ENCODE measurements around the gene AIP. TPM values are rescaled to one million over a fixed set of nuclear protein-coding genes. Genes with fewer than 3 reads are reported as not detected.

AIP gene
- total and polyA plus RNA-seq, 9 of the 15 experiments (the other 6 are each of a cell fraction or from before 2014, with no cell fraction given) = 5.2 to 92.5 (median 52.7) TPM

- Histone ChIP-seq H3K4me1 (replicated peaks in 1 of 2; ENCODE audit: control insufficient read depth in 2 of 2, insufficient read depth in 2 of 2, low read length in 2 of 2) (peaks cover 0 to 73% of the 10 kb centered on the region in 2 experiments; a peak in 2 of 5 replicates), H2AFZ (ENCODE audit: low read depth, low read length) (no peak overlapping the region), H4K20me1 (replicated peaks; ENCODE audit: control insufficient read depth, insufficient read depth, low read length) (no peaks in the 10 kb centered on the region), H3K27me3 (ENCODE audit: control insufficient read depth in 2 of 2, insufficient read depth in 2 of 2, low read length in 2 of 2) (no peaks in the 10 kb centered on the region), H3K9ac (ENCODE audit: insufficient read depth in 1 of 2, low read depth in 2 of 2, low read length in 2 of 2) (peak overlapping the region in 1 of 2 experiments; percentile 86; a peak in 2 of 4 replicates), H3K4me2 (ENCODE audit: insufficient read depth, low read length) (no peak overlapping the region), H3K27ac (ENCODE audit: extremely low read depth, low read depth, low read length) (no peak overlapping the region), H3K9me3 (replicated peaks; ENCODE audit: control insufficient read depth, insufficient read depth, low read depth, low read length) (no peaks in the 10 kb centered on the region), H3K36me3 (ENCODE audit: control insufficient read depth, insufficient read depth, low read length) (peaks cover 92% of the 10 kb centered on the region; the same call in 2 of the 3 replicates), H3K9me1 (ENCODE audit: control insufficient read depth, insufficient read depth, low read length) (no peaks in the 10 kb centered on the region), H3K79me2 (ENCODE audit: control insufficient read depth, insufficient read depth, low read length) (0 out of 3 replicates have a peak, but pooled peaks cover 3% of the 10 kb centered on the region), H3K4me3 (no peak overlapping the region)
- in situ Hi-C loops (cut with MboI) = no loop called here
- ATAC-seq (no peak), FAIRE-seq (no peak), DNase-seq (ENCODE audit: extremely low read depth in 1 of 4, low spot score in 3 of 4) (no peak)
- BruUV-seq (replicated peaks) = no TSS peak
- intact Hi-C loops (cut with micrococcal nuclease) = no loop called here
- CTCF ChIA-PET (ENCODE audit: low intra/inter-chr PET ratio) = no interaction called here
- POLR2A ChIA-PET = interaction anchor here (0.6 to 1.4 kb wide), 7 partner anchors 9 to 592 kb away, joined by 3 to 5 read pairs (median 3); partner anchors contain the start of gene AIP
- 95% methylated on average over 17 of the region's 19 CpGs for WGBS (ENCODE audit: insufficient coverage, low coverage, missing lambda C conversion rate)
- no peak for TF ChIP-seq NCOA4 (IDR thresholded peaks at IDR 0.05; ENCODE audit: partially characterized antibody)
- peak; percentile 56; the same call in 1 of the 2 replicates for TF ChIP-seq ESRRA (IDR thresholded peaks at IDR 0.05; ENCODE audit: borderline replicate concordance, low read depth)
- TF ChIP-seq, protein P1, sequence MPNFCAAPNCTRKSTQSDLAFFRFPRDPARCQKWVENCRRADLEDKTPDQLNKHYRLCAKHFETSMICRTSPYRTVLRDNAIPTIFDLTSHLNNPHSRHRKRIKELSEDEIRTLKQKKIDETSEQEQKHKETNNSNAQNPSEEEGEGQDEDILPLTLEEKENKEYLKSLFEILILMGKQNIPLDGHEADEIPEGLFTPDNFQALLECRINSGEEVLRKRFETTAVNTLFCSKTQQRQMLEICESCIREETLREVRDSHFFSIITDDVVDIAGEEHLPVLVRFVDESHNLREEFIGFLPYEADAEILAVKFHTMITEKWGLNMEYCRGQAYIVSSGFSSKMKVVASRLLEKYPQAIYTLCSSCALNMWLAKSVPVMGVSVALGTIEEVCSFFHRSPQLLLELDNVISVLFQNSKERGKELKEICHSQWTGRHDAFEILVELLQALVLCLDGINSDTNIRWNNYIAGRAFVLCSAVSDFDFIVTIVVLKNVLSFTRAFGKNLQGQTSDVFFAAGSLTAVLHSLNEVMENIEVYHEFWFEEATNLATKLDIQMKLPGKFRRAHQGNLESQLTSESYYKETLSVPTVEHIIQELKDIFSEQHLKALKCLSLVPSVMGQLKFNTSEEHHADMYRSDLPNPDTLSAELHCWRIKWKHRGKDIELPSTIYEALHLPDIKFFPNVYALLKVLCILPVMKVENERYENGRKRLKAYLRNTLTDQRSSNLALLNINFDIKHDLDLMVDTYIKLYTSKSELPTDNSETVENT (CRISPR knock-in tag; IDR thresholded peaks at IDR 0.05) = no peak
- TF ChIP-seq GTF2E2 (tag; IDR thresholded peaks at IDR 0.05) = no peak
- TF ChIP-seq, protein P2, sequence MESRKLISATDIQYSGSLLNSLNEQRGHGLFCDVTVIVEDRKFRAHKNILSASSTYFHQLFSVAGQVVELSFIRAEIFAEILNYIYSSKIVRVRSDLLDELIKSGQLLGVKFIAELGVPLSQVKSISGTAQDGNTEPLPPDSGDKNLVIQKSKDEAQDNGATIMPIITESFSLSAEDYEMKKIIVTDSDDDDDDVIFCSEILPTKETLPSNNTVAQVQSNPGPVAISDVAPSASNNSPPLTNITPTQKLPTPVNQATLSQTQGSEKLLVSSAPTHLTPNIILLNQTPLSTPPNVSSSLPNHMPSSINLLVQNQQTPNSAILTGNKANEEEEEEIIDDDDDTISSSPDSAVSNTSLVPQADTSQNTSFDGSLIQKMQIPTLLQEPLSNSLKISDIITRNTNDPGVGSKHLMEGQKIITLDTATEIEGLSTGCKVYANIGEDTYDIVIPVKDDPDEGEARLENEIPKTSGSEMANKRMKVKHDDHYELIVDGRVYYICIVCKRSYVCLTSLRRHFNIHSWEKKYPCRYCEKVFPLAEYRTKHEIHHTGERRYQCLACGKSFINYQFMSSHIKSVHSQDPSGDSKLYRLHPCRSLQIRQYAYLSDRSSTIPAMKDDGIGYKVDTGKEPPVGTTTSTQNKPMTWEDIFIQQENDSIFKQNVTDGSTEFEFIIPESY (CRISPR knock-in tag; IDR thresholded peaks at IDR 0.05) = no peak
- TF ChIP-seq SIRT6 (IDR thresholded peaks at IDR 0.05; ENCODE audit: low read depth, low read length) = no peak
- TF ChIP-seq ZNF717 (CRISPR knock-in tag; IDR thresholded peaks at IDR 0.05) = no peak
- no peak for TF ChIP-seq SFPQ (IDR thresholded peaks at IDR 0.05; ENCODE audit: low read depth, low read length)
- no peak for TF ChIP-seq KLF1 (tag; IDR thresholded peaks at IDR 0.05)
- TF ChIP-seq, protein P3, sequence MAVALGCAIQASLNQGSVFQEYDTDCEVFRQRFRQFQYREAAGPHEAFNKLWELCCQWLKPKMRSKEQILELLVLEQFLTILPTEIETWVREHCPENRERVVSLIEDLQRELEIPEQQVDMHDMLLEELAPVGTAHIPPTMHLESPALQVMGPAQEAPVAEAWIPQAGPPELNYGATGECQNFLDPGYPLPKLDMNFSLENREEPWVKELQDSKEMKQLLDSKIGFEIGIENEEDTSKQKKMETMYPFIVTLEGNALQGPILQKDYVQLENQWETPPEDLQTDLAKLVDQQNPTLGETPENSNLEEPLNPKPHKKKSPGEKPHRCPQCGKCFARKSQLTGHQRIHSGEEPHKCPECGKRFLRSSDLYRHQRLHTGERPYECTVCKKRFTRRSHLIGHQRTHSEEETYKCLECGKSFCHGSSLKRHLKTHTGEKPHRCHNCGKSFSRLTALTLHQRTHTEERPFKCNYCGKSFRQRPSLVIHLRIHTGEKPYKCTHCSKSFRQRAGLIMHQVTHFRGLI (CRISPR knock-in tag; IDR thresholded peaks at IDR 0.05) = no peak
- no peak for TF ChIP-seq ZBTB7A (IDR thresholded peaks at IDR 0.05; ENCODE audit: borderline replicate concordance, control insufficient read depth, low read depth, low read length)
- TF ChIP-seq ELF1 (tag; IDR thresholded peaks at IDR 0.05) = no peak
- no peak for TF ChIP-seq NFE2 (IDR thresholded peaks at IDR 0.05; ENCODE audit: low read depth)
- TF ChIP-seq ETV1 (tag; conservative IDR thresholded peaks at IDR 0.05; ENCODE audit: low read depth) = no peak
These were observed 9.4 kb downstream of the AIP start for GRCh38 chr11:67492069-67492727.

All from K562 (cell line).